ACC112 (cell line): ENCODE data around the gene SPOCD1.
"Not testable (repeated sequence)": the region's sequence is repeated elsewhere in the genome, so short reads cannot be mapped to it uniquely, and the experiment has no call there.

Experiments
- H2AFZ ChIP-seq: fragments of 200-600 bp; sonication (generic); one replicate; pipeline ENCODE4 v1.6.0; 2017; ENCODE audit warnings: antibody characterized with exemption, low read length; ENCODE audit not compliant: unreplicated experiment
- H3K27ac ChIP-seq: fragments of 200-600 bp; sonication (generic); 2 replicates; pipeline ENCODE4 v1.5.1; 2014; ENCODE audit warnings: low read depth, mild to moderate bottlenecking, antibody characterized with exemption, low read length, moderate library complexity
- H3K27me3 ChIP-seq: fragments of 200-600 bp; sonication (generic); 2 replicates; pipeline ENCODE4 v1.6.1; 2014; ENCODE audit warnings: mild to moderate bottlenecking, antibody characterized with exemption, low read length, moderate library complexity, mixed read lengths; ENCODE audit not compliant: insufficient read depth
- H3K36me3 ChIP-seq: fragments of 200-600 bp; sonication (generic); 2 replicates; pipeline ENCODE4 v1.6.1; 2016; ENCODE audit warnings: mild to moderate bottlenecking, antibody characterized with exemption, low read length, moderate library complexity, mixed read lengths; ENCODE audit not compliant: insufficient read depth
- H3K4me1 ChIP-seq: fragments of 200-600 bp; sonication (generic); one replicate; pipeline ENCODE4 v1.6.1; 2016; ENCODE audit warnings: low read length, mixed read lengths; ENCODE audit not compliant: insufficient read depth, unreplicated experiment, control insufficient read depth
- H3K4me3 ChIP-seq: fragments of 200-600 bp; sonication (generic); 2 replicates; pipeline ENCODE4 v1.5.1; 2014; ENCODE audit warnings: mild to moderate bottlenecking, low read depth, low read length
- H3K79me2 ChIP-seq: fragments of 200-600 bp; sonication (generic); one replicate; pipeline ENCODE4 v1.6.0; 2016; ENCODE audit warnings: low read length; ENCODE audit not compliant: control insufficient read depth, unreplicated experiment, insufficient read depth

SPOCD1 gene

GRCh38 chr1:31830065-31830464 lies 14.2 kb upstream of the SPOCD1 start:
- Histone ChIP-seq H3K27ac (no peak overlapping the region), H3K36me3 (no peaks in the 10 kb centered on the region), H3K79me2 (no peaks in the 10 kb centered on the region), H3K4me3 (no peak overlapping the region), H2AFZ (no peak overlapping the region), H3K4me1 (peaks cover 5% of the 10 kb centered on the region), H3K27me3 (no peaks in the 10 kb centered on the region)

DNA sequence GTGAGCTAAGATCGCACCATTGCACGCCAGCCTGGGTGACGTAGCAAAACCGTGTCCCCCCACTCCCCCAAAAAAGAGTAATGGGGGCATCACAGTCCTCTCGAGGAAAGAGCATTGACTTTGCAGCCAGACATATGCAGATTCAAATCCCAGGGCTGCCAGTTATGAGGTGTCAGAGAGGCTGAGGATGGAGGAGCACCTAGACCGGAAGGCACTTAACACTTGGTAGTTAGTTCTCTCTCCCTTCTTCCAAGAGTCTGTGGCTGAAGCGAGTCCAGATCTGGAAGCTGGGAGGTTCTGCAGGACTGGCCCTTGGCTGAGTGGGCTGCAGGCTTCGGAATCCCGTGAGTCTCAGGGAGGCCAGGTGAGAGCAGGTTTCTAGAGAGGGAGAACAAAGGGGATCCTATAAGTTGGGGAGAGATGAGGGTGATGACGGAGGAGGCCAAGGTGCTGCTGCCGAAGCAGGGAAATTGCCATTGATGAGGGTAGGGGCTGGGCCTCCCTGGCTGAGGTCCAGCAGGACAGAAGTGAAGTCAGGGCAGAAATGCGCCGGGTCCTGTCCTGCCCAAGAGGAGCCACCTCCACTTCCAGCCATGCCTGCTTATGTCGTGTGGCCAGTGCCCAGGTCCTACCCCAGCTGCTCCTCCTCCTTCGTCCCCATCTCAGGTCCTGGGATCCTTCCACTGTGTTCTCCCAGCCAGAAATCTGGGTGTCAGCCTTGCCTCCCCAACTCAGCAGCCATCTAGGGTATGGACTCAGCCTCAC lies 13.3 kb upstream of the SPOCD1 start:
- no peaks in the 10 kb centered on the region for H3K36me3 ChIP-seq

GRCh38 chr1:31828341-31828740 lies 12.5 kb upstream of the SPOCD1 start:
- Histone ChIP-seq H3K79me2 (no peaks in the 10 kb centered on the region), H3K27me3 (no peaks in the 10 kb centered on the region), H3K36me3 (no peaks in the 10 kb centered on the region), H3K27ac (no peak overlapping the region), H2AFZ (no peak overlapping the region), H3K4me1 (peaks cover 5% of the 10 kb centered on the region), H3K4me3 (no peak overlapping the region)

More for the DNA sequence above, 13.3 kb upstream of the SPOCD1 start:
- Histone ChIP-seq H3K79me2 (no peaks in the 10 kb centered on the region), H2AFZ (no peak overlapping the region), H3K27ac (no peak overlapping the region), H3K4me1 (peaks cover 5% of the 10 kb centered on the region), H3K27me3 (no peaks in the 10 kb centered on the region), H3K4me3 (no peak overlapping the region)

- no peaks in the 10 kb centered on the region for H3K4me1 ChIP-seq
- no peak overlapping the region for H3K4me3 ChIP-seq
- no peaks in the 10 kb centered on the region for H3K79me2 ChIP-seq
- H3K27ac ChIP-seq, result no peak overlapping the region
- no peak overlapping the region for H2AFZ ChIP-seq
- no peaks in the 10 kb centered on the region for H3K27me3 ChIP-seq
- H3K36me3 ChIP-seq, result no peaks in the 10 kb centered on the region
These were observed 8.0 kb upstream of the SPOCD1 start for GRCh38 chr1:31823780-31824179.

DNA sequence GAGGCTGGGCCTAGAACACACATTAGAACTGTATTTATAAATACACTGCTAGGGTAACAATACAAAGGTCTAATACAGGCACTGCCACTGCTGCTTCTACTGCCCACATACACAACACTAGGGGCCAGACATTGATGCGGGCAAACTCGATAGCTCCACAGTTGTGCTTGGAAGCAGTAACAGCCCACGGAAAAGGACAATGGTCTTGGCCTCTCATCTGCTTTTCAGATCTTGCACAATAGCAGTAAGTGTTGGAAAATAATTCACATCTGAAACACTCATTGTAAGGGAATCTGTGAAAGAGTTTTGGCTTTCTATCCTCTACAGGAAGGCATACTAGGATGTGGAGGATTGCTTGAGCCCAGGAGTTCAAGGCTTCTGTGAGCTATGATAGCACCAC lies 6.9 kb upstream of the SPOCD1 start:
- no peaks in the 10 kb centered on the region for H3K36me3 ChIP-seq
- no peak overlapping the region for H3K4me3 ChIP-seq
- H3K4me1 ChIP-seq, result no peaks in the 10 kb centered on the region
- no peak overlapping the region for H3K27ac ChIP-seq
- no peak overlapping the region for H2AFZ ChIP-seq
- H3K27me3 ChIP-seq, result no peaks in the 10 kb centered on the region
- no peaks in the 10 kb centered on the region for H3K79me2 ChIP-seq

- not testable (repeated sequence) for H3K4me1 ChIP-seq, H2AFZ ChIP-seq, H3K27me3 ChIP-seq, H3K36me3 ChIP-seq, H3K4me3 ChIP-seq, H3K27ac ChIP-seq, H3K79me2 ChIP-seq
These were observed 4.4 kb upstream of the SPOCD1 start for GRCh38 chr1:31820196-31820595.

DNA sequence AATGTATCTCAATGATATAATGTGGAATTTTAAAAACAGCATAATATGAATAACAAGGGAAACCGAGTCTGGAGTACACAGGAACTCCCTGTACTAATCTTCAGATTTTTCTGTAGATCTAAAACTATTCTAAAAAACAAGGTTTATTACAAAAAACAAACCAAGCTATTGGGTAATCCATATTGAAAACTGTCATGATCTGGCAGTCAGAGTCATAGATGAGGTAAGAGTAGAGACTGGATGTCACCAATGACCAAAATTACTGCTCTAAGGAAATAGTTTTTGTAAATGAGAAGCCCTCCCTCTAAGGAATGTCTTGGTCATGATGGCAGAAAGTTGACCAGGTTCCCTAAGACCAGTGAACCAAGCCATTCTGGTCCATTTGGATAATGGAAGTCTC lies 2.4 kb upstream of the SPOCD1 start:
- no peaks in the 10 kb centered on the region for H3K79me2 ChIP-seq
- no peak overlapping the region for H3K4me3 ChIP-seq
- peaks cover 5% of the 10 kb centered on the region for H3K4me1 ChIP-seq
- H2AFZ ChIP-seq, result no peak overlapping the region
- no peaks in the 10 kb centered on the region for H3K27me3 ChIP-seq
- no peak overlapping the region for H3K27ac ChIP-seq
- H3K36me3 ChIP-seq, result no peaks in the 10 kb centered on the region

GRCh38 chr1:31816947-31817346 lies 1.1 kb upstream of the SPOCD1 start:
- H3K4me1 ChIP-seq, H3K27me3 ChIP-seq, H3K36me3 ChIP-seq, H3K27ac ChIP-seq, H3K79me2 ChIP-seq, H3K4me3 ChIP-seq, H2AFZ ChIP-seq: not testable (repeated sequence)

GRCh38 chr1:31816501-31816900 lies 679 bp upstream of the SPOCD1 start:
- H3K27ac ChIP-seq, result not testable (repeated sequence)

GRCh38 chr1:31815307-31815645 lies 546 bp downstream of the SPOCD1 start:
- no peaks in the 10 kb centered on the region for H3K27me3 ChIP-seq
- peak overlapping the region; percentile 73 for H3K4me3 ChIP-seq
- no peak overlapping the region for H3K27ac ChIP-seq
- no peaks in the 10 kb centered on the region for H3K79me2 ChIP-seq
- peak overlapping the region; percentile 94 for H2AFZ ChIP-seq
- H3K4me1 ChIP-seq, result peaks cover 5% of the 10 kb centered on the region
- no peaks in the 10 kb centered on the region for H3K36me3 ChIP-seq

More at GRCh38 chr1:31816501-31816900, 679 bp upstream of the SPOCD1 start:
- H3K4me1 ChIP-seq, H3K36me3 ChIP-seq, H3K4me3 ChIP-seq, H3K79me2 ChIP-seq, H3K27me3 ChIP-seq, H2AFZ ChIP-seq: not testable (repeated sequence)

DNA sequence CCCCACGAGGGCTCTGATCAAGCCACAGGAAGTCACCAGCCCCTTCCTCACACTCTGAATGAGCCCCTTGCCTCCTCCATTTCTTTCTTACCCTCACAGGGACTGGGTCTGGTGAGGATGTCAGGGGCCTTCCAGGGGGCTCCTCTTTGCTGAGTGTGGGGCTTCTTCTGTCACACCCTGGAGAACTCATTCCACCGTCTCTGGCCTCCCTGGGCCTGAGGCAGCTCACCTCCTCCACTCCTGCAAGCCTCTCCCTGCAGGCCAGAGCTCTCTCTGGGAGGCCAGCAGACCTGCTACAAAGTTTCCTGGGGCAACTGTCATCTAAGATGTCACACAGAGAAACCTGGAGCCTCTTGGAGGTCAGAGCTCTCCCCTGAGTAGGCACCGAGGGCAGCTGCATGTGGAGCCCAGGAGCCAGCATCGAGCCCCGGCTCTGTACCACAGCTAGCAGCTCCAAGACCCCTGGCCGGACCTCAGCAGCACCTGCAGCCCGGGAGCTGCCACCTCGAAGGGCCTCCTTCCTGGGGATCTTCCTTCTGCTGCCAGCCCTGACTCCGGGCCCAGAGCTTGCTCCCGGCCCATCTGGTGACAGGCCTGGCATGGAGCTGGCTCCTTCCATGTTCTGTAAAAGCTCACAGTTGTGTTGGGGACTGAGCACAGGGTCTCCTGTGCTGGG lies 1.1 kb downstream of the SPOCD1 start:
- no peak overlapping the region for H2AFZ ChIP-seq
- H3K27me3 ChIP-seq, result no peaks in the 10 kb centered on the region
- no peak overlapping the region for H3K27ac ChIP-seq
- H3K36me3 ChIP-seq, result no peaks in the 10 kb centered on the region
- H3K79me2 ChIP-seq, result no peaks in the 10 kb centered on the region
- no peak overlapping the region; the same call in 1 of the 2 replicates for H3K4me3 ChIP-seq
- H3K4me1 ChIP-seq, result peaks cover 5% of the 10 kb centered on the region
